Glutamatergic neuron (in vitro differentiated cells): ENCODE measurements around the gene SPATA12. TPM values are rescaled to one million over a fixed set of nuclear protein-coding genes. Genes with fewer than 3 reads are reported as not detected.

ENCODE experiments used
- DNase-seq: peaks from one replicate; pipeline ENCODE4 v3.0.0; 2022
- H3K27ac Mint-ChIP-seq: one replicate; pipeline ENCODE4 v1.8.0; 2020; ENCODE audit warnings: mild to moderate bottlenecking, mixed read lengths, inconsistent platforms; ENCODE audit not compliant: unreplicated experiment
- H3K27me3 Mint-ChIP-seq: one replicate; pipeline ENCODE4 v1.8.0; 2020; ENCODE audit warnings: mild to moderate bottlenecking, moderate library complexity, mixed read lengths, inconsistent platforms; ENCODE audit not compliant: unreplicated experiment
- H3K36me3 Mint-ChIP-seq: one replicate; pipeline ENCODE4 v1.8.0; 2020; ENCODE audit warnings: mild to moderate bottlenecking, mixed read lengths, inconsistent platforms; ENCODE audit not compliant: unreplicated experiment
- H3K4me1 Mint-ChIP-seq: one replicate; pipeline ENCODE4 v1.8.0; 2020; ENCODE audit warnings: mild to moderate bottlenecking, low read depth, mixed read lengths, inconsistent platforms; ENCODE audit not compliant: unreplicated experiment
- H3K4me3 Mint-ChIP-seq: one replicate; pipeline ENCODE4 v1.8.0; 2020; ENCODE audit warnings: mild to moderate bottlenecking, mixed read lengths, inconsistent platforms; ENCODE audit not compliant: unreplicated experiment
- H3K9me3 Mint-ChIP-seq: one replicate; pipeline ENCODE4 v1.8.0; 2020; ENCODE audit warnings: mild to moderate bottlenecking, moderate library complexity, mixed read lengths, inconsistent platforms; ENCODE audit not compliant: unreplicated experiment
- CTCF ChIP-seq: fragments of 200-600 bp; sonication (generic); IDR thresholded peaks from one replicate; pipeline ENCODE4 v1.5.0; 2021; ENCODE audit not compliant: partially characterized antibody, unreplicated experiment
- total RNA-seq: library from RNA; stranded (reverse); fragmentation: NEBNext Ultra II Directional; extraction: Animal tissue kit (Norgen Biotek cat#: 25700); gene quantifications from one replicate; pipeline ENCODE4 v1.2.1, GENCODE V29; 2021; ENCODE audit not compliant: unreplicated experiment

SPATA12 gene
- total RNA-seq, 1 donor from 2014 or later: not detected

GRCh38 chr3:57118254-57118653 lies 57.8 kb downstream of the SPATA12 start:
- Mint-ChIP-seq H3K36me3 (peaks cover 2% of the 10 kb centered on the region), H3K27ac (no peak overlapping the region), H3K4me1 (peaks cover 9% of the 10 kb centered on the region), H3K4me3 (no peak overlapping the region), H3K27me3 (peaks cover under 1% of the 10 kb centered on the region), H3K9me3 (peaks cover 1% of the 10 kb centered on the region)
- no peak for DNase-seq
- TF ChIP-seq CTCF: no peak

GRCh38 chr3:57120040-57120439 lies 59.6 kb downstream of the SPATA12 start:
- peaks cover 4% of the 10 kb centered on the region for H3K36me3 Mint-ChIP-seq
- peaks cover 2% of the 10 kb centered on the region for H3K27me3 Mint-ChIP-seq
- H3K4me3 Mint-ChIP-seq: no peak overlapping the region
- H3K9me3 Mint-ChIP-seq: peaks cover 3% of the 10 kb centered on the region
- H3K27ac Mint-ChIP-seq: no peak overlapping the region
- no peak for TF ChIP-seq CTCF
- H3K4me1 Mint-ChIP-seq: peaks cover 9% of the 10 kb centered on the region
- no peak for DNase-seq

- peaks cover 4% of the 10 kb centered on the region for H3K36me3 Mint-ChIP-seq
- no peak for TF ChIP-seq CTCF
- peaks cover 2% of the 10 kb centered on the region for H3K27me3 Mint-ChIP-seq
- H3K4me1 Mint-ChIP-seq: peaks cover 9% of the 10 kb centered on the region
- DNase-seq: no peak
- H3K9me3 Mint-ChIP-seq: peaks cover 3% of the 10 kb centered on the region
- H3K27ac Mint-ChIP-seq: no peak overlapping the region
- no peak overlapping the region for H3K4me3 Mint-ChIP-seq
Measured at GRCh38 chr3:57120451-57121174, 60.1 kb downstream of the SPATA12 start.

Other genes with a start within 250 kb of the SPATA12 start
- gene IL17RD, start 104.7 kb downstream of the SPATA12 start, total RNA-seq: 31.1 TPM
- gene HESX1, start 139.3 kb downstream of the SPATA12 start, total RNA-seq: not detected
- 23.0 TPM for gene APPL1, start 167.1 kb downstream of the SPATA12 start, total RNA-seq
- gene ASB14, start 232.0 kb downstream of the SPATA12 start, total RNA-seq: not detected